Esophagus (tissue), 2 donors: ENCODE results near the gene MLEC. TPM values are rescaled to one million over a fixed set of nuclear protein-coding genes. Genes with fewer than 3 reads are reported as not detected.
"Not testable (repeated sequence)": the region's sequence is repeated elsewhere in the genome, so short reads cannot be mapped to it uniquely, and the experiment has no call there.

Experiments
- H3K27ac ChIP-seq, 2 donors: one replicate each; pipeline ENCODE4 v1.5.1; 2013; ENCODE audit warnings: low read depth in 2 of 2, mild to moderate bottlenecking in 2 of 2, inconsistent platforms in 1 of 2, low read length in 1 of 2, moderate library complexity in 1 of 2
- H3K27me3 ChIP-seq, 2 donors: one replicate each; pipeline ENCODE4 v1.6.1; 2013; ENCODE audit warnings: low read length in 2 of 2, control low read depth in 1 of 2, mild to moderate bottlenecking in 1 of 2; ENCODE audit not compliant: insufficient read depth in 2 of 2, control insufficient read depth in 1 of 2
- H3K36me3 ChIP-seq, 2 donors: one replicate each; pipeline ENCODE4 v1.6.1; 2013; ENCODE audit warnings: low read length in 1 of 2; ENCODE audit not compliant: control insufficient read depth in 2 of 2, insufficient read depth in 2 of 2
- H3K4me1 ChIP-seq, 2 donors: one replicate each; pipeline ENCODE4 v1.6.1; 2013; ENCODE audit warnings: low read length in 1 of 2; ENCODE audit not compliant: control insufficient read depth in 2 of 2, insufficient read depth in 2 of 2
- H3K4me3 ChIP-seq, 2 donors: one replicate each; pipeline ENCODE4 v1.5.1; 2013; ENCODE audit warnings: low read length in 2 of 2, mild to moderate bottlenecking in 2 of 2, low read depth in 1 of 2, moderate library complexity in 1 of 2
- H3K9me3 ChIP-seq, 2 donors: one replicate each; pipeline ENCODE4 v1.6.1; 2013; ENCODE audit warnings: mild to moderate bottlenecking in 2 of 2, low read depth in 1 of 2, low read length in 1 of 2, moderate library complexity in 1 of 2; ENCODE audit not compliant: control insufficient read depth in 2 of 2, insufficient read depth in 1 of 2
- WGBS, 2 donors: extraction: QIAGEN DNeasy Blood & Tissue Kit; methylation state at CpG; one replicate each; pipeline ENCODE4 v1.1.7; 2013; 5-methylcytosine and 5-hydroxymethylcytosine counted together
- polyA plus RNA-seq, 2 donors: library from polyadenylated mRNA; stranded (reverse); fragments of 200-250 nt; gene quantifications; one replicate each; pipeline ENCODE4 v1.2.3, GENCODE V29; 2013
- donor health status: healthy with polysubstance abuse.
- donor health status: Bipolar disorder and iron deficiency.

MLEC gene
- polyA plus RNA-seq, 2 donors = 14.0 to 15.7 TPM

- H3K27me3 ChIP-seq = no peaks in the 10 kb centered on the region
- no peaks in the 10 kb centered on the region for H3K9me3 ChIP-seq
- no peaks in the 10 kb centered on the region for H3K36me3 ChIP-seq
- 71 to 93% methylated on average over 2 of the region's 2 CpGs for WGBS, 2 donors
- H3K4me1 ChIP-seq = no peaks in the 10 kb centered on the region
- no peak overlapping the region for H3K27ac ChIP-seq
- H3K4me3 ChIP-seq = no peak overlapping the region
Measured at GRCh38 chr12:120661432-120661831, 25.5 kb upstream of the MLEC start.

- Histone ChIP-seq H3K27ac (no peak overlapping the region), H3K4me3 (no peak overlapping the region), H3K9me3 (no peaks in the 10 kb centered on the region), H3K4me1 (no peaks in the 10 kb centered on the region), H3K27me3 (no peaks in the 10 kb centered on the region), H3K36me3 (no peaks in the 10 kb centered on the region)
- WGBS, 2 donors = 74 to 77% methylated on average over 3 of the region's 3 CpGs
Measured at GRCh38 chr12:120662879-120663278, 24.1 kb upstream of the MLEC start.

- Histone ChIP-seq H3K4me1 (no peaks in the 10 kb centered on the region), H3K9me3 (no peaks in the 10 kb centered on the region), H3K4me3 (no peak overlapping the region), H3K27me3 (no peaks in the 10 kb centered on the region), H3K36me3 (no peaks in the 10 kb centered on the region), H3K27ac (no peak overlapping the region)
- WGBS, 2 donors = 80 to 90% methylated on average over 5 of the region's 5 CpGs
Measured at GRCh38 chr12:120663741-120664140, 23.2 kb upstream of the MLEC start.

GRCh38 chr12:120666571-120667390 lies 20.2 kb upstream of the MLEC start:
- Histone ChIP-seq H3K4me3 (no peak overlapping the region), H3K27me3 (no peaks in the 10 kb centered on the region), H3K27ac (no peak overlapping the region), H3K9me3 (no peaks in the 10 kb centered on the region), H3K36me3 (no peaks in the 10 kb centered on the region), H3K4me1 (no peaks in the 10 kb centered on the region)
- 82 to 90% methylated on average over 34 of the region's 34 CpGs for WGBS, 2 donors

GRCh38 chr12:120668091-120668867 lies 18.7 kb upstream of the MLEC start:
- Histone ChIP-seq H3K27ac (no peak overlapping the region), H3K36me3 (no peaks in the 10 kb centered on the region), H3K27me3 (no peaks in the 10 kb centered on the region), H3K4me3 (no peak overlapping the region), H3K4me1 (no peaks in the 10 kb centered on the region), H3K9me3 (no peaks in the 10 kb centered on the region)
- WGBS, 2 donors = 82 to 85% methylated on average over 20 of the region's 20 CpGs

- H3K4me1 ChIP-seq = no peaks in the 10 kb centered on the region
- H3K27me3 ChIP-seq = no peaks in the 10 kb centered on the region
- H3K36me3 ChIP-seq = no peaks in the 10 kb centered on the region
- H3K4me3 ChIP-seq = no peak overlapping the region
- peak overlapping the region in 1 of 2 donors; percentile 69 for H3K27ac ChIP-seq
- H3K9me3 ChIP-seq = no peaks in the 10 kb centered on the region
- 34 to 36% methylated on average over 19 of the region's 19 CpGs for WGBS, 2 donors
Measured at GRCh38 chr12:120668868-120669840, 17.8 kb upstream of the MLEC start.

GRCh38 chr12:120670237-120670636 lies 16.7 kb upstream of the MLEC start:
- not testable (repeated sequence) for H3K36me3 ChIP-seq, H3K4me3 ChIP-seq, H3K27me3 ChIP-seq, H3K4me1 ChIP-seq, H3K9me3 ChIP-seq
- H3K27ac ChIP-seq = peak overlapping the region in 1 of 2 donors; percentile 15
- WGBS, 2 donors = 86 to 88% methylated on average over 6 of the region's 6 CpGs

GRCh38 chr12:120670667-120671066 lies 16.3 kb upstream of the MLEC start:
- H3K4me1 ChIP-seq = no peaks in the 10 kb centered on the region
- no peak overlapping the region for H3K27ac ChIP-seq
- H3K4me3 ChIP-seq = no peak overlapping the region
- H3K27me3 ChIP-seq = no peaks in the 10 kb centered on the region
- 85 to 88% methylated on average over 5 of the region's 5 CpGs for WGBS, 2 donors
- H3K9me3 ChIP-seq = no peaks in the 10 kb centered on the region
- H3K36me3 ChIP-seq = no peaks in the 10 kb centered on the region

- no peaks in the 10 kb centered on the region for H3K4me1 ChIP-seq
- H3K27me3 ChIP-seq = no peaks in the 10 kb centered on the region
- H3K4me3 ChIP-seq = no peak overlapping the region
- no peaks in the 10 kb centered on the region for H3K9me3 ChIP-seq
- H3K36me3 ChIP-seq = no peaks in the 10 kb centered on the region
- WGBS, 2 donors = 86 to 88% methylated on average over 6 of the region's 6 CpGs
- H3K27ac ChIP-seq = no peak overlapping the region
Measured at GRCh38 chr12:120674097-120674636, 12.8 kb upstream of the MLEC start.
